Osteocyte (in vitro differentiated cells): ENCODE data around the gene SSBP2. TPM values are rescaled to one million over a fixed set of nuclear protein-coding genes. Genes with fewer than 3 reads are reported as not detected.

Experiments used
- DNase-seq: peaks from one replicate; pipeline ENCODE4 v3.0.0; 2021; ENCODE audit warnings: mixed read lengths; ENCODE audit not compliant: unreplicated experiment; ENCODE audit errors: extremely low spot score
- H3K27ac Mint-ChIP-seq: one replicate; pipeline ENCODE4 v1.8.0; 2021; ENCODE audit warnings: mild to moderate bottlenecking, mixed read lengths; ENCODE audit not compliant: unreplicated experiment
- H3K27me3 Mint-ChIP-seq: one replicate; pipeline ENCODE4 v1.8.0; 2021; ENCODE audit warnings: mixed read lengths; ENCODE audit not compliant: unreplicated experiment
- H3K36me3 Mint-ChIP-seq: one replicate; pipeline ENCODE4 v1.8.0; 2021; ENCODE audit warnings: mixed read lengths; ENCODE audit not compliant: unreplicated experiment
- H3K4me1 Mint-ChIP-seq: one replicate; pipeline ENCODE4 v1.8.0; 2021; ENCODE audit warnings: mixed read lengths; ENCODE audit not compliant: unreplicated experiment
- H3K4me3 Mint-ChIP-seq: one replicate; pipeline ENCODE4 v1.8.0; 2021; ENCODE audit warnings: mild to moderate bottlenecking, moderate library complexity, mixed read lengths; ENCODE audit not compliant: unreplicated experiment
- H3K9me3 Mint-ChIP-seq: one replicate; pipeline ENCODE4 v1.8.0; 2021; ENCODE audit warnings: mixed read lengths; ENCODE audit not compliant: unreplicated experiment
- total RNA-seq: library from RNA; stranded (reverse); gene quantifications from 2 replicates; pipeline ENCODE4 v1.2.1, GENCODE V29; 2021
- TF ChIP-seq, protein P1 (sequence below): fragments of 200-600 bp; sonication (generic); IDR thresholded peaks from 2 replicates; pipeline ENCODE4 v1.5.0; 2021; ENCODE audit warnings: antibody characterized with exemption, mild to moderate bottlenecking, moderate library complexity

The SSBP2 gene
- total RNA-seq, 1 donor from 2014 or later: 62.1 TPM

DNA sequence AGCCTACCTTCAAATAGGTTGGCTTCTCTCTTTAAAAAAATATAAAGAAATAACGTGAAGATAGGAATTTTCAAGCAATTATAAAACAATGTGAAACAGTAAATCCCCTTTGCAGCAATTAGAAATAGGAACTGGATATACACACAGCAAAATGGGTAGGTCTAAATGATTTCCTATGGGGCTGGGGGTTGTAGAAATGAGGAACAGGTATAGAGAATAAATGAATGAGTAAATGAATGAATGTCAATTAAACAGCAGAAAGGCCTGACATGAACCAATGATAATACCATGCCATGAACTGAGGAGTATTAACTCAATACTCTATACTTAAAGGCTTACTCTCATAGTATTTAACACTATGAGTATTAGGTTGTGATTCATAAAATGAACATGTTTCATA, 21.6 kb downstream of the SSBP2 start:
- no peak for DNase-seq
- Mint-ChIP-seq H3K27me3 (no peaks in the 10 kb centered on the region), H3K4me3 (no peak overlapping the region), H3K36me3 (no peaks in the 10 kb centered on the region), H3K27ac (no peak overlapping the region), H3K4me1 (peaks cover 17% of the 10 kb centered on the region), H3K9me3 (no peaks in the 10 kb centered on the region)
- TF ChIP-seq, protein P1, sequence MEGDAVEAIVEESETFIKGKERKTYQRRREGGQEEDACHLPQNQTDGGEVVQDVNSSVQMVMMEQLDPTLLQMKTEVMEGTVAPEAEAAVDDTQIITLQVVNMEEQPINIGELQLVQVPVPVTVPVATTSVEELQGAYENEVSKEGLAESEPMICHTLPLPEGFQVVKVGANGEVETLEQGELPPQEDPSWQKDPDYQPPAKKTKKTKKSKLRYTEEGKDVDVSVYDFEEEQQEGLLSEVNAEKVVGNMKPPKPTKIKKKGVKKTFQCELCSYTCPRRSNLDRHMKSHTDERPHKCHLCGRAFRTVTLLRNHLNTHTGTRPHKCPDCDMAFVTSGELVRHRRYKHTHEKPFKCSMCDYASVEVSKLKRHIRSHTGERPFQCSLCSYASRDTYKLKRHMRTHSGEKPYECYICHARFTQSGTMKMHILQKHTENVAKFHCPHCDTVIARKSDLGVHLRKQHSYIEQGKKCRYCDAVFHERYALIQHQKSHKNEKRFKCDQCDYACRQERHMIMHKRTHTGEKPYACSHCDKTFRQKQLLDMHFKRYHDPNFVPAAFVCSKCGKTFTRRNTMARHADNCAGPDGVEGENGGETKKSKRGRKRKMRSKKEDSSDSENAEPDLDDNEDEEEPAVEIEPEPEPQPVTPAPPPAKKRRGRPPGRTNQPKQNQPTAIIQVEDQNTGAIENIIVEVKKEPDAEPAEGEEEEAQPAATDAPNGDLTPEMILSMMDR: no peak

DNA sequence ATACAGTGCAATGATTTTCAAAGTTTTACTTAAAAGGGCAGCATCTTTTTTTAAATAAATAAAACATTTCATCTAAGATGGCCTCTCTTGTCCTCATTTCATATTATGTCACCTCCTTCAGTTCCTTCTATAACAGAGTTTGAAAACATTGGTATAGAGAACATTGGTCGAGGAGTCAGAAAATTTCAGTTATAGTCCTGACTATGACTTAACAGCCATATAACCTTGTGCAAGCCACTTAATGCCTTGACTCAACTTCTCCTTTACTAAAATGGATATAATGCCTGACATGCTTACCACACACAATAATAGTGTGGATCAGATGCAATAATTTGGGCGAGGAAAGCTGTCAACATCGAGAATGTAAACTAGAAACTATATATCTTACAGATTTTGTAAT, 22.6 kb downstream of the SSBP2 start:
- Mint-ChIP-seq H3K27me3 (no peaks in the 10 kb centered on the region), H3K4me3 (no peak overlapping the region), H3K4me1 (peaks cover 19% of the 10 kb centered on the region), H3K27ac (no peak overlapping the region), H3K36me3 (no peaks in the 10 kb centered on the region), H3K9me3 (no peaks in the 10 kb centered on the region)
- TF ChIP-seq, protein P1: no peak
- DNase-seq: no peak

- no peaks in the 10 kb centered on the region for H3K9me3 Mint-ChIP-seq
- TF ChIP-seq, protein P1: no peak
- H3K36me3 Mint-ChIP-seq: no peaks in the 10 kb centered on the region
- no peak overlapping the region for H3K27ac Mint-ChIP-seq
- no peak for DNase-seq
- H3K4me1 Mint-ChIP-seq: peaks cover 29% of the 10 kb centered on the region
- H3K4me3 Mint-ChIP-seq: no peak overlapping the region
- no peaks in the 10 kb centered on the region for H3K27me3 Mint-ChIP-seq
Observed at GRCh38 chr5:81726297-81726696, 24.6 kb downstream of the SSBP2 start.

GRCh38 chr5:81724571-81724970, 26.3 kb downstream of the SSBP2 start:
- Mint-ChIP-seq H3K4me3 (no peak overlapping the region), H3K27ac (no peak overlapping the region), H3K4me1 (peaks cover 30% of the 10 kb centered on the region), H3K9me3 (no peaks in the 10 kb centered on the region), H3K27me3 (no peaks in the 10 kb centered on the region), H3K36me3 (no peaks in the 10 kb centered on the region)
- no peak for DNase-seq
- TF ChIP-seq, protein P1: no peak

GRCh38 chr5:81724108-81724507, 26.8 kb downstream of the SSBP2 start:
- Mint-ChIP-seq H3K4me3 (no peak overlapping the region), H3K27me3 (no peaks in the 10 kb centered on the region), H3K9me3 (no peaks in the 10 kb centered on the region), H3K36me3 (no peaks in the 10 kb centered on the region), H3K4me1 (peaks cover 32% of the 10 kb centered on the region), H3K27ac (no peak overlapping the region)
- no peak for DNase-seq
- TF ChIP-seq, protein P1: no peak
